ENCODE measurements around the gene ABCB11. TPM values are rescaled to one million over a fixed set of nuclear protein-coding genes. Genes with fewer than 3 reads are reported as not detected.
"Not testable (repeated sequence)": the region's sequence is repeated elsewhere in the genome, so short reads cannot be mapped to it uniquely, and the experiment has no call there.

The ABCB11 gene
- polyA plus RNA-seq (ENCODE audit: insufficient read depth in 1 of 5, insufficient read length in 5 of 5, low replicate concordance in 1 of 5): under 1 TPM in 3 of 5 donors, not detected in 2; 0.03 to 0.21 (median 0.14) TPM
- long read RNA-seq, donor 1: 0 reads
- long read RNA-seq, donor 2: 0 reads
- long read RNA-seq, donor 3: 0 reads
- long read RNA-seq, donor 4: 0 reads
- long read RNA-seq, donor 5: 0 reads
- long read RNA-seq, donor 6: 0 reads
- long read RNA-seq, donor 7: 0 reads
- long read RNA-seq, donor 8: 0 reads

- DNase-seq: no peak
Observed at GRCh38 chr2:169031202-169031601, at the start of gene ABCB11. TSS of gene ABCB11 (minus strand) at chr2:169031324. CDS start at chr2:169018125, 13,199 bp downstream.

- no peak for DNase-seq
Observed at GRCh38 chr2:169080250-169081069, 49.3 kb upstream of the ABCB11 start.

DNA sequence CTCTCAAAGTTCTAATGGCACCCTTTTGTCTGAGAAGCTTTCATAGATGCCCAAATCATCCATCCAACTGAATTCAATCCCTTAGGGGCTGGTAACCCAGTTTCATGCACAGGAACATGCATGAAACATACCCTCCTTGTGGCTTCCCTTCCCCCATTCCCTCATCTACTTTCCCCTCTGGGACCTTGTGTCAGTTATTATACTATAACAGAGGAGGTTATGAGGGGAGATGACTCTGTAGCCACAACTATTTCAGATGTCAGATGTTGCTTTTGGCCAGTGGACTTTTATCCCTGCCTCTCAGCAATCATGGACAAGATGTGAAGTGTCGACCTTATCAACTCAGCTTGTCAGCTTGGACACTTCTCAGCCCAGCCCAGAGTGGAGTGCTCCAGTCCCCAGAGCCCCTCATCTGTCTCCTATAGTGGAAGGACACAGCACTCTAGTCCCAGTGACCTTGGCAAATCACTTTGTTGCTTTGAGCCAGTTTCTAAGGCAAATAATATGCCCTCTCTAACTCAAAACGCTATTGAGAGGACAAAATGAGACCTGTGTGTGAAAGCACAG is 46.6 kb upstream of the ABCB11 start:
- no peak for DNase-seq

DNA sequence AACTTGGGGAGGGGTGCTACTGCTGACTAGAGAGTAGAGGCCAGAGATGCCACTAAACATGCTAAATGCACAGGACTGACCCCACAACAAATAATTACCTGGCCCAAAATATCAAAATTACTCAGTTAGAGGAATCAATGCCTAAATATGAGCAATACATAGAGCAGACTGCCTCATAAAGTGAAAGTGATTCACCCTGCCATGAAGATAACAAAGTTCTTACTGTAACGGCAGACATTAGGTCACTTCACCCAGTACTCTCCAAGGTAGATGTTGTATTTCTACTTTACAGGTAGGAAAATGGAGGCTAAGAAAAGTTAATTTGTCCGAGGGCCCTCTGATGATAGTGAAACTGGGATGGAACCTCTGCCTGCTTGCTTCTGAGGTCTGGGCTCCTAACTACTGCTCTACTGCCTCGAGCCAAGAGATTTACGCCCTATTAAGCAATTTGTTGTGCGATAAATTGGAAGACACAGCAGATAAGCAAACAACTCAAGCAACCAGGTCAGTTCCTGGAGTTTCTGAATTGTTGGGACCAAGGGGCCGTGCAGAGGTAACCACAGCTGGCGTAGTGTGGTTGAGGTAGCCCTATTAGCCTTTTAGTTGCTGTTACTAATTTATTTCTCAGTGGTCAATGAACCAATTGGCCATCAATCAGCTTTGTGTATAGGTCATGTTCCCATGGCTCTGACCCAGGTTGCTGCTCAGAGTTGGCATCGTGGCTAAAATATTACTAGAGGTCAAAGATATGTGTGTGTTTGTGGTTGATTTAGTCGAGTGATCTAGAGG is 43.0 kb upstream of the ABCB11 start:
- DNase-seq: no peak

- DNase-seq: no peak
Observed at GRCh38 chr2:169073211-169073962, 42.3 kb upstream of the ABCB11 start.

DNA sequence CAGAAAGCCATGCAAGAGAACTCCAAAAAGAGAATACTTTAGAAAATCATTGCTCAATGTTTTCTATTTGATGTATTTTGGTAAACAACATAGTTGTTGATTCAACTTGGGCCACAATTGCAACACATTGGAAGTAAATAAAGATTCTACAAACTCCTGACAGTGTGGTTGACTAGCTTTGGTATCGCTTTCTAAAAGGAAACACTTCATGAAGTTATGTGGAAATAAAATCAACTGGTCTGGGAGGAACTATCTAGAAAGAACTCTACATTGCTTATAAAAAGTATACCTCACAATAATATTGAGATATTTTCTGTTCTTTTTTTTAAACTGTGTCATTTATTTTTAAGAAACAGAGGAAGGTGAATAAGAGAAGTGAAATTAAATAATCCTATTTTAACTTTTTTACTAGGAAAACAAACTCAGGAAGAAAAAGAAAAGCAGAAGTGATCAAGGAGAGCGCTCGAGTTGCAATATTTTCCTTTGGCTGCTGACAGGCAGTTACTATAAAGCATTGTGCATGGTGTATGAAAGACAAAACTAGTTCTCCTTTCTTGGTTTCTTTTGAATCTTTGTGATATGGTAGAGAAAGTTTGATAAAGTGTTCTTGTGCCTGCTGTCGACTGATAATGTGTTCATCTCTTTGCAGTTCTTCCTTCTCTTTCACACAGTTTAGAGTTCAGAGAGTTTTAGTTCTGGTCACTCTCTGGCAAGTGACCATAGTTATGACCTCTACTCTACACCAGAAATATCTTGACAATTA is 41.2 kb upstream of the ABCB11 start:
- no peak for DNase-seq

GRCh38 chr2:169071455-169071854 is 40.3 kb upstream of the ABCB11 start:
- no peak for DNase-seq

DNA sequence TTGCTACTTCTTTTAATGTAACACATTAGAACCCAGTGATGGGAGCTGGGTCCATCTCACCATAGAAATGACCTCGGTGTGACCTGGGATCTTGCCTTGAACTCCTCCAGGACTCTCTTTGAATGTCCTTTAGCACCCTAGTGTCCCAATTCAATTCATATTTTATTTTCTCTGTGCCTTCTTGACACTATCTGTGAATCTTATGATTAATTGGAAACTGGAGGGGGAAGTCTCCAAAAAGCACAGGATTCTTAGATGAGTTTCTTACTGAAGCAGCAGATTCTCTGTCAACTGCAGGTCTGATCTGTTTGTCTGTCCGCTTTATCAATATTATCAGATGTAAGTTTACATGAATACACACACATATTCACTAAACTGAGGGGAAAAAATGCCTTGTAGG is 38.7 kb upstream of the ABCB11 start:
- no peak for DNase-seq

DNA sequence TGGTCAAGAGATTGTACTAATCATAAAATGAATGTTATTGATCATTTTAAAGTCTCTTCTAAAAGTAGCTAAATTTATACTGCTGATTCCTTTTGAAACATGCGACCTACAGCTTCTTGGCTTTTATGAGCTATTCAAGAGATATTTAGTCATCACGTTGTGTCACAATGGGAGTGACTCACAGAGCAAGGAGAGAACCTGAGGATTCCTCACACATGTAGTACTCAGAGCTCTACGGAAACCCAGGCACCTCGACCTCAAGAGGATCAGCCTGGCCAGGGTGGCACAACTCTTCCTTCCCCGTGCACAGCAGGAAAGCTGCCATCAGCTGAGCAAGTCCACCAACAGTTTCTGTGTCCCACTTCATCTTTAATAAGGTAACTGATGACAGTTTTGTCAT is 38.2 kb upstream of the ABCB11 start, which contains the start of gene DHRS9:
Gene DHRS9, plus strand, starts transcription at position 223 of the 400 bp plus-strand sequence. CDS start 12,019 bp downstream, outside the sequence.
- DNase-seq: no peak

DNA sequence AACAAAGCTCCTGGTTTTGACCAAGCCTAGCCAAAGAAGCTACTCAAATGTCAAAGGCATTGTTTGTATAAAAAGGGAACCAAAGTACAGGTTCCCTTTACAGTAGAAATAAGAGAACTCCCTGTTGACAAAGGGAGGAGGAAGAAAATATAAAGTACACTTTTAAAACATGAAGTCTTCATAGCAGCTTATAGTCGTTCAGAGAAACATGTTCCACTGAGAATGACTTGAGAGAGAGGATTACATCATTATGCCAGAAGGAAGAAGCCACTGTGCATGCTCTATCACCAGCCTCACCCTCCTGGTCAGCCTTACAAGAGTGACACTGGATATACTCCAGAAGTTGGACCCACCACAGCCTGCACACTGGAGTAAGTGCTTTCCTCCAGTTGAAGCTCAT is 35.8 kb upstream of the ABCB11 start:
- DNase-seq: no peak

- DNase-seq: no peak
Observed at GRCh38 chr2:169065864-169066517, 34.9 kb upstream of the ABCB11 start.

DNA sequence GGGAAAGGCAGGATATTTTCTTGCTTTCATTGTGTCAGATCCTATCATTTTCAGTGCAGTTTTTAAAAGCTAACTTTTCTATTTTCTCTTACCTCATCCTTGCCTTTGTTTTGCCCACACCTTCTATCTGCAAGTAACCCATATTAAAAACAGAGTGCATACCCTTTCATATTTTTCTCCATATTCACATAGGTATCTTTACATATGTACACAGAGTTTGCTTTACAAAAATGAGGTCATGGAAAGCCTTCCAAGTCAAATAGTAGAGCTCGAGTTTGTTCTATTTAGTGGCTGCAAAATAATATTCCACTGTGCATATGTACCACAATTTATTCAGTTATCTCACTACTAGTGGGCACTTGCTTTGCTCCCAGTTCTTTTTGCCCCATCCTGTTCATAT is 34.3 kb upstream of the ABCB11 start:
- DNase-seq: no peak

- DNase-seq: not testable (repeated sequence)
Observed at GRCh38 chr2:169064199-169064598, 33.1 kb upstream of the ABCB11 start.

- DNase-seq: not testable (repeated sequence)
Observed at GRCh38 chr2:169054575-169054974, 23.5 kb upstream of the ABCB11 start.

DNA sequence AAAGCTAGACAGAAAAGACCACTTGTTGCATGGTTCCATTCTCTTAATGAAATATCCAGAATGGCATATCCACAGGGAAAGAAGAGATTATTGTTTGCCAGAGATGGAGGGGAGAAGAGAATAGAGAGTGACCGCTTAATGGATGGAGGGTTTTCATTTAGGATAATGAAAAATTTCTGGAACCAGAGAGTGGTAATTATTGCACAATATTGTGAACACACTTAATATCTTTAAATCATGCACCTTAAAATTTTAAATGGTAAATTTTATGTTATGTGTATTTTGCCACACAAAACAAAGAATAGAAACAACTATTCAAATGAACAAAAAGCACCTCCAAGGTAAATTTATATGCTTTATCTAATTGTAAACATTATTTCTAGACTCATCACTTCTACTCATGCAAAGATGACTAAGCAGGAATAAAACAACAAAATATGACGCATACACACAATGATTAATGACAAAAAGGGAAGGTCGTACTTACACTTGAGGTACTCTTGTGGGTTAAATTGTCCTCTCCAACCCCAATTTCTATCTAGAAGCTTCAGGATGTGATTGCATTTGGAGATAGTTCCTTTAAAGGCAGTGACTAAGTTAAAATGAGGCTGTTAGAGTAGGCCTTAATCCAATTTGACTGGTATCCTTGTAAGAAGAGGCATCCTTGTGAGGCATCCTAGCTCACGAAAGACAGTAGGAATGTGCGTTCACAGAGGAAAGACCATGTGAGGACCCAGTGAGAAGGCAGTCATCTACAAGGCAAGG is 19.5 kb upstream of the ABCB11 start:
- no peak for DNase-seq

- no peak for DNase-seq
Observed at GRCh38 chr2:169049142-169049541, 18.0 kb upstream of the ABCB11 start.

- DNase-seq: no peak
Observed at GRCh38 chr2:169047256-169048250, 16.4 kb upstream of the ABCB11 start.

Measured in right lung (tissue), 10 donors.